IPS-15b (cell line): ENCODE measurements around the gene DENND4C.
"Not testable (repeated sequence)": the region's sequence is repeated elsewhere in the genome, so short reads cannot be mapped to it uniquely, and the experiment has no call there.

Source experiments
- H3K27me3 ChIP-seq: one replicate; pipeline ENCODE4 v1.6.1; 2013; ENCODE audit warnings: low read length; ENCODE audit not compliant: control insufficient read depth, insufficient read depth
- H3K36me3 ChIP-seq: one replicate; pipeline ENCODE4 v1.6.1; 2013; ENCODE audit warnings: low read length; ENCODE audit not compliant: control insufficient read depth, insufficient read depth
- H3K4me1 ChIP-seq: one replicate; pipeline ENCODE4 v1.6.1; 2013; ENCODE audit warnings: mild to moderate bottlenecking, low read length; ENCODE audit not compliant: control insufficient read depth, insufficient read depth
- H3K4me3 ChIP-seq: one replicate; pipeline ENCODE4 v1.5.1; 2013; ENCODE audit warnings: low read depth, low read length
- H3K9ac ChIP-seq: one replicate; pipeline ENCODE4 v1.6.1; 2013; ENCODE audit warnings: low read depth, mild to moderate bottlenecking, low read length
- H3K9me3 ChIP-seq: one replicate; pipeline ENCODE4 v1.6.1; 2013; ENCODE audit warnings: mild to moderate bottlenecking, low read length; ENCODE audit not compliant: control insufficient read depth, insufficient read depth

DENND4C gene

DNA sequence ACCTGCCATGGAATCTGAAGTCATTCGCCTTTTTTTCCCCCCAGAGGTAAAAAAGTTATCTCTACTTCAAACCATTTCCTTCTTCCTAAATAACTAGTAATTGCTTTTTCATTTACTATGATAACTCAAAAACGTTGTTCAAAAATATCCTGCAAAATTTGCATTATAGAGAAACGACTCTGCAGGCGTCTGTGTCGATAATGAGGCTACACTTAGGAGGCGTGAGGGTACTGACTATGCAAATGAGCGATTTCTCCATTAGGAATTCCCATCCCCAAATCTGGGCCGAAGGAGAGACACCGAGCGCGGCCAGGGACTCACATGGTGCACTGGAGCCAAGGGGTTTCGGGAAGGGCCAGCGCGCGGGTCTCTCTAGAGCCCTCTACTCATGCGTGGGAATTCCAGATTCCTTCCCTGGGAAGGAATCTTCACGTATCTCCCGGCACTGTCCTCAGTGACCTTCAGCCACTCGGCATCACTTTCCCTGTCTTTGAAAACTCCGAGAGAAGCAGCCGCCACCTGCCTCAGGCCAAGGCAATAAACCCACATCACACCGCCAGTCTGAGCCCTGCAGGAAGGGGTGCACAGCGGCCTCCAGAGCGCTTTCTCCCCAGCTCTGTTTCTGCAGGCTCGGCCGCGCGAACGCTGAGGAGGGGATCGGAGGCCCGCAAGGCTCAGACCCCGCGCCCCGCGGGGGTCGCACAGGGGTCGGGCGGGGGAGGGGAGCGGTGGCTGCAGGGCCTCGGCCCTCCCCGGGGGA, 718 bp upstream of the DENND4C start:
- Histone ChIP-seq H3K9ac (peak overlapping the region; percentile 66), H3K27me3 (no peaks in the 10 kb centered on the region), H3K36me3 (no peaks in the 10 kb centered on the region), H3K4me1 (peaks cover 7% of the 10 kb centered on the region), H3K4me3 (peak overlapping the region; percentile 61), H3K9me3 (no peaks in the 10 kb centered on the region)

DNA sequence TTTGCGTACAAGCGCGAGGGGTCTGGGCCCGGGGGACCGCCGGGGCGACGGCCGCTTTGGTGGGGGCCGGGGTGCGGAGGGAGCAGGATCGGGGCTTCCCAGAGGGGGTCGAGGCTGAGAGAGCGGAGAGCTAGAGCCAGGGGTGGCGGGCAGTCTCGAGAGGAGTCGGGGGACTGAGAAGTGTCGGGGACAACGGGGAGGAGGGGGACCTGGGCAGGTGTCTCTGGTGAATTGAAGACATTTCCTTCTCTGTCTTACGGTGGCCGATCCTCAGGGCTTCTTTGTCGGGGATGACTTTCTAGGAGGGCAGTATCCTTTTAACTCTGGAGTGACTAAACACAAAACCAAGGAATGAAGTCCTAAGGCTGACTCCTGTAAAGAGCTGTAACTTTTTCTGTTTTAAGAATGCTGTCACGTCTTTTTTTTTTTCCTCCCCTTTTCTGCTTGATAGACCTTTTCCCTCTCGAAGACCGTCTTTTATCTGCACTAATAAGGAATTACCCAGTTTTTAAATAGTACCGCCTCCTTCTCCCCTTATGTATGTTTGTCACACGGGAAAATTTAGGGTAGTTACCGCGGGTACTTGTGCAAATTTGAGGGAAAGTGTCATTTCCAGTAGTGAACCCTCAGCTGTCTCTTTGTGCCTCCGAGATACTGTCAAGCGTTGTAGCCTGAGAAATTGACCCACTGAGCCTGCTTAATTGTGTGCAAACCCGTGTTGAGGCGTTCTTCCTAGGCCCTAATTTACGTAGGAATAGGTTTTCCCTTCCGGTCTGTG, 822 bp downstream of the DENND4C start:
- peak overlapping the region; percentile 87 for H3K4me3 ChIP-seq
- H3K9ac ChIP-seq, result peak overlapping the region; percentile 88
- H3K27me3 ChIP-seq, result no peaks in the 10 kb centered on the region
- H3K4me1 ChIP-seq, result peaks cover 7% of the 10 kb centered on the region
- no peaks in the 10 kb centered on the region for H3K9me3 ChIP-seq
- H3K36me3 ChIP-seq, result no peaks in the 10 kb centered on the region

GRCh38 chr9:19231904-19232822, 1.7 kb downstream of the DENND4C start:
- no peaks in the 10 kb centered on the region for H3K9me3 ChIP-seq
- H3K9ac ChIP-seq, result no peak overlapping the region
- peak overlapping the region; percentile 87 for H3K4me3 ChIP-seq
- peaks cover 7% of the 10 kb centered on the region for H3K4me1 ChIP-seq
- H3K36me3 ChIP-seq, result no peaks in the 10 kb centered on the region
- no peaks in the 10 kb centered on the region for H3K27me3 ChIP-seq

GRCh38 chr9:19232823-19233194, 2.3 kb downstream of the DENND4C start:
- no peaks in the 10 kb centered on the region for H3K36me3 ChIP-seq
- H3K9me3 ChIP-seq, result no peaks in the 10 kb centered on the region
- peak overlapping the region; percentile 87 for H3K4me3 ChIP-seq
- H3K4me1 ChIP-seq, result peaks cover 7% of the 10 kb centered on the region
- no peaks in the 10 kb centered on the region for H3K27me3 ChIP-seq
- no peak overlapping the region for H3K9ac ChIP-seq

GRCh38 chr9:19233344-19233743, 2.9 kb downstream of the DENND4C start:
- Histone ChIP-seq H3K4me3 (no peak overlapping the region), H3K9ac (no peak overlapping the region), H3K4me1 (peaks cover 7% of the 10 kb centered on the region), H3K36me3 (no peaks in the 10 kb centered on the region), H3K27me3 (no peaks in the 10 kb centered on the region), H3K9me3 (no peaks in the 10 kb centered on the region)

DNA sequence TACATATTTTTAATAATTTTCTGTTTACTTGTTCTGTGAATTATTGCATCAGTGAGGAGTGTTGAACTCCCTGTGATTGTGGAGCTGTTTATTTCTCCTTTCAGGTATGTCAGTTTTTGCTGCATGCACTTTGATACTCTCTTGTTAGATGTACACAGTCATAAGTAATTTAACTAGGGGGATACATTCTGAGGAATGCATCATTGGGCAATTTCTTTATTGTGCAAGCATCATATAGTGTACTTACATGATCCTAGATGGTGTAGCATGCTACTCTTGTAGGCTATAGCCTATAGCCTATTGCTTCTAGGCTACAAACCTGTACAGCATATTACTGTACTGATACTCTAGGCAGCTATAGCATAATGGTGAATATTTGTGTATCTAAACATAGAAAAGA, 9.5 kb downstream of the DENND4C start:
- H3K27me3 ChIP-seq, result no peaks in the 10 kb centered on the region
- H3K36me3 ChIP-seq, result no peaks in the 10 kb centered on the region
- H3K9ac ChIP-seq, result no peak overlapping the region
- no peaks in the 10 kb centered on the region for H3K9me3 ChIP-seq
- H3K4me3 ChIP-seq, result no peak overlapping the region
- no peaks in the 10 kb centered on the region for H3K4me1 ChIP-seq

GRCh38 chr9:19241728-19242127, 11.2 kb downstream of the DENND4C start:
- H3K4me1 ChIP-seq, result no peaks in the 10 kb centered on the region
- no peaks in the 10 kb centered on the region for H3K36me3 ChIP-seq
- no peak overlapping the region for H3K4me3 ChIP-seq
- no peaks in the 10 kb centered on the region for H3K9me3 ChIP-seq
- H3K27me3 ChIP-seq, result no peaks in the 10 kb centered on the region
- no peak overlapping the region for H3K9ac ChIP-seq

GRCh38 chr9:19243366-19244033, 13.0 kb downstream of the DENND4C start:
- Histone ChIP-seq H3K9ac (no peak overlapping the region), H3K36me3 (no peaks in the 10 kb centered on the region), H3K9me3 (no peaks in the 10 kb centered on the region), H3K4me1 (no peaks in the 10 kb centered on the region), H3K27me3 (no peaks in the 10 kb centered on the region), H3K4me3 (no peak overlapping the region)

DNA sequence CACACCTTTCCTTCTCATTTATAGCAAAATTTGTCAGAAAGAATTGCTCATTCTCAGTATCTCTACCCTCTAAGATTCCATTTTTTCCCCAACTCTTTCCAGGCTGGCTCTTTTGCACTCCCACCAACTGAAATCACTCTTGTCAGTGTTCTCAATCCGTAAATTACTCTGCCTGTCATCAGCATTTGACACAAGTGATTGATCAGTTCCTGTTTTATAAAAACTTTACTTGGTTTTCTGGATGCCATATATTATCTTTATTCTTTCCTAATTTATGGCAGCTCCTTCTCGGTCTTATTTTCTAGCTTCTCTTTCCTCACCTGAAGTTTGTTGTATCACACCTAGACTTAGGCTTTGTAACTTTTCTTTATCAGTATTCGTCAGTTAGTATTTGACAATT, 16.4 kb downstream of the DENND4C start:
- H3K36me3 ChIP-seq, result no peaks in the 10 kb centered on the region
- H3K27me3 ChIP-seq, result no peaks in the 10 kb centered on the region
- H3K9ac ChIP-seq, result no peak overlapping the region
- H3K9me3 ChIP-seq, result no peaks in the 10 kb centered on the region
- H3K4me1 ChIP-seq, result no peaks in the 10 kb centered on the region
- H3K4me3 ChIP-seq, result no peak overlapping the region

- no peak overlapping the region for H3K9ac ChIP-seq
- H3K36me3 ChIP-seq, result no peaks in the 10 kb centered on the region
- no peaks in the 10 kb centered on the region for H3K9me3 ChIP-seq
- H3K4me3 ChIP-seq, result no peak overlapping the region
- H3K4me1 ChIP-seq, result no peaks in the 10 kb centered on the region
- H3K27me3 ChIP-seq, result no peaks in the 10 kb centered on the region
Measured at GRCh38 chr9:19247420-19247819, 16.9 kb downstream of the DENND4C start.

DNA sequence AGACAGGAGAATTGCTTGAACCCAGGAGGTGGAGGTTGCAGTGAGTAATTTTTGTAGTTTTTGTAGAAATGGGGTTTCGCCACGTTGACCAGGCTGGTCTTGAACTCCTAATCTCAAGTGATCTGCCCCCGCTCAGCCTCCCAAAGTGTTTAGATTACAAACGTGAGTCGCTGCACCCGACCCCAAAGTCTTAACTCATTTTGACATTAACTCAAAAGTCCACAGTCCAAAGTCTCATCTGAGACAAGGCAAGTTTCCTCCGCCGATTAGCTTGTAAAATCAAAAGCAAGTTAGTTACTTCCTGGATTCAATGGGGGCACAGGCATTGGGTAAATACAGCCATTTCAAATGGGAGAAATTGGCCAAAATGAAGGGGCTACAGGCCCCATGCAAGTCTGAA, 19.9 kb downstream of the DENND4C start:
- H3K27me3 ChIP-seq, H3K4me1 ChIP-seq, H3K4me3 ChIP-seq, H3K9me3 ChIP-seq, H3K36me3 ChIP-seq, H3K9ac ChIP-seq: not testable (repeated sequence)
